GM12878 (cell line): ENCODE results near the gene CNTN4.

ENCODE experiments used
- CEBPB ChIP-seq, 2 experiments: fragments of 150-350 bp in 1 of 2; IDR thresholded peaks; 2 replicates each; pipeline ENCODE4 v1.6.1; 2012 to 2014; ENCODE audit warnings: low read depth in 2 of 2, low read length in 2 of 2, borderline replicate concordance in 1 of 2, inconsistent platforms in 1 of 2
- CREM ChIP-seq: IDR thresholded peaks from 2 replicates; pipeline ENCODE4 v1.6.1; 2014; ENCODE audit warnings: antibody characterized with exemption, low read depth
- CTCF ChIP-seq, 3 experiments: IDR thresholded peaks in 2 of 3; conservative IDR thresholded peaks in 1 of 3; 2 replicates each; pipeline ENCODE4 v1.5.1; 2011; ENCODE audit warnings: low read depth in 3 of 3, low read length in 3 of 3, mild to moderate bottlenecking in 3 of 3, control low read depth in 2 of 3, moderate library complexity in 2 of 3, inconsistent platforms in 1 of 3, mixed read lengths in 1 of 3; ENCODE audit not compliant: control insufficient read depth in 2 of 3, insufficient read depth in 1 of 3; ENCODE audit errors: extremely low read depth in 1 of 3
- FOXM1 ChIP-seq: IDR thresholded peaks from 2 replicates; pipeline ENCODE4 v1.6.1; 2012; ENCODE audit warnings: low read depth, mild to moderate bottlenecking, inconsistent platforms, low read length, moderate library complexity
- KDM1A ChIP-seq: fragments of 200-600 bp; sonication (generic); IDR thresholded peaks from 2 replicates; pipeline ENCODE4 v1.6.1; 2016; ENCODE audit warnings: borderline replicate concordance
- MAX ChIP-seq: IDR thresholded peaks from 2 replicates; pipeline ENCODE4 v1.6.1; 2012; ENCODE audit warnings: low read depth, low read length, improper control_type of control experiment
- MYB ChIP-seq: fragments of 150-350 bp; IDR thresholded peaks from 2 replicates; pipeline ENCODE4 v1.6.1; 2014; ENCODE audit warnings: mild to moderate bottlenecking, low read depth, low read length, borderline replicate concordance
- NBN ChIP-seq: fragments of 450-650 bp; IDR thresholded peaks from 2 replicates; pipeline ENCODE4 v1.6.1; 2016
- NR2C1 ChIP-seq: fragments of 450-650 bp; IDR thresholded peaks from 2 replicates; pipeline ENCODE4 v1.6.1; 2017; ENCODE audit warnings: antibody characterized with exemption, mild to moderate bottlenecking, moderate library complexity
- POLR2A ChIP-seq: IDR thresholded peaks from 2 replicates; pipeline ENCODE4 v1.6.1; 2011; ENCODE audit warnings: low read depth, mild to moderate bottlenecking, low read length
- POLR2AphosphoS5 ChIP-seq: IDR thresholded peaks from 2 replicates; pipeline ENCODE4 v1.6.1; 2011; ENCODE audit warnings: mild to moderate bottlenecking, low read length, inconsistent platforms
- TAF1 ChIP-seq: IDR thresholded peaks from 2 replicates; pipeline ENCODE4 v1.6.1; 2011; ENCODE audit warnings: mild to moderate bottlenecking, low read depth, low read length, borderline replicate concordance
- TCF7 ChIP-seq: IDR thresholded peaks from 2 replicates; pipeline ENCODE4 v1.6.1; 2014; ENCODE audit warnings: antibody characterized with exemption, borderline replicate concordance
- USF2 ChIP-seq: IDR thresholded peaks from 2 replicates; pipeline ENCODE4 v1.6.1; 2011; ENCODE audit warnings: low read depth, low read length, improper control_type of control experiment, borderline replicate concordance

- no peak for TF ChIP-seq KDM1A
- TF ChIP-seq CTCF (IDR thresholded peaks at IDR 0.05 in 2 of 3, conservative IDR thresholded peaks at IDR 0.05 in 1 of 3; ENCODE audit: control insufficient read depth in 2 of 3, extremely low read depth in 1 of 3, insufficient read depth in 1 of 3, low read depth in 3 of 3, low read length in 3 of 3) = no peak
- no peak for TF ChIP-seq USF2
- no peak for TF ChIP-seq MYB
- TF ChIP-seq NBN = no peak
- TF ChIP-seq FOXM1 = no peak
- no peak for TF ChIP-seq POLR2AphosphoS5
- no peak for TF ChIP-seq POLR2A
- TF ChIP-seq TCF7 = no peak
- no peak for TF ChIP-seq NR2C1
- no peak for TF ChIP-seq TAF1
- peak; percentile 14 to 65; a peak in 1 of 4 replicates for TF ChIP-seq CEBPB (IDR thresholded peaks at IDR 0.05; ENCODE audit: borderline replicate concordance in 1 of 2, low read depth in 2 of 2, low read length in 2 of 2)
- no peak for TF ChIP-seq MAX
- 0 out of 2 replicates have a peak, but pooled peaks have one; percentile 9 for TF ChIP-seq CREM
These were observed 556.6 kb downstream of the CNTN4 start for GRCh38 chr3:2655229-2655701.
